Inflammatory macrophage treated with lipopolysaccharide for 1 hour (primary cell): Measurements from ENCODE around the gene DAB1.

Experiments
- DNase-seq, 2 donors: peaks; one replicate each; pipeline ENCODE4 v3.0.0-alpha.2; 2020 to 2022

The DAB1 gene

DNA sequence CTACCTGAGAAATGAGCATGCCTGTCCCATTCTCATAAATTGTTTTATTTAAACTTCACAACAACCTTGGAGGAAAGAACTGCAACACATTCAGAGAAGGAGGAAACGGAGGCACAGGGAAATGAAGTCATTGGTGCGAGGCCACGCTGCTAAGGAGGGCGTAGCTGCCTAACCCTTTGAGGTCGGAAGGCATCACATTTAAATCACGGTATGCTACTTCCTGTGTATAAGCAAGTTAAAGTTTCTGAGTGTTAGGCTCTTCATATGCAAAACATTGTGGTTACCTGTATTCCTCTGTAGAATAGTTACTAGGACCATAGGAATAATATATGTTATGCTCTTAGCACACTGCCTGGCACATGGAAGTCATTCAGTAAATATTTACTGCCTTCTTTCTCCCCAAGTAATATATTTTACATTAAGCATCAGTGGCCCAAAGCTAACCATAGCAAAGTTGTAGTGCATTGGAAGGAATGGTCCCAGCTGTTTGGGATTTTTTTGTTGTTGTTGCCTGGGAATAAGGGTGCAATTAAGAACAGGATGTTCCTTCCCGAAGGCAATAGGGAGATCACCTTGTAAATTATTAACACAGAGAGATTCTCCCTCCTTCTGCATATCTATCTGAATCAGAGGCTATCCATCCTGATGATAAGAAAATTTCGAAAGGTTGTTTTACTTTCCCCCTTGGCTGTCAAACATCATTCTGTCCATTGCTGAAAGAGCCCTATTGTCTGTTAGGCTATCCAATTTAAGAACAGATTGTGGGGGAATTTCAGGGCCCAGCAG, 265.8 kb downstream of the DAB1 start:
- no peak for DNase-seq

DNA sequence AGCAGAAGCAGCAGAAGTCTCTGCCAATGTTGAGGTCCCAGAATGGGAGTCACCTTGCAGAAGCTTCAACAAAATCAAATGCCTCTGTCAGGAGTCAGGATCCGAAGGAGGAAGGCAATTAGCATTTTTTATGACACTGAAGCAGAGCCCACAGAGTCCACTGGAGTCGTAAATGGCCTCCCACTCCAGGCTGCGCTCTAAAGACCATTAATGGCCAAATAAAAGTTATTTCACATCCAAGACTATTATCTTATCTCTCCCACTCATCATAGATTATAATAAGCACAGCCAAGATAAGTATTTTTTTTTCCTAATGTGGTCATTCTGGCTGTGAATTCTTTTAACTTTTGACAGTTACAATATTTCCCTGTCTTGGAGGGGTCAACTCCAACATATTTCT, 267.0 kb downstream of the DAB1 start:
- DNase-seq, result no peak

DNA sequence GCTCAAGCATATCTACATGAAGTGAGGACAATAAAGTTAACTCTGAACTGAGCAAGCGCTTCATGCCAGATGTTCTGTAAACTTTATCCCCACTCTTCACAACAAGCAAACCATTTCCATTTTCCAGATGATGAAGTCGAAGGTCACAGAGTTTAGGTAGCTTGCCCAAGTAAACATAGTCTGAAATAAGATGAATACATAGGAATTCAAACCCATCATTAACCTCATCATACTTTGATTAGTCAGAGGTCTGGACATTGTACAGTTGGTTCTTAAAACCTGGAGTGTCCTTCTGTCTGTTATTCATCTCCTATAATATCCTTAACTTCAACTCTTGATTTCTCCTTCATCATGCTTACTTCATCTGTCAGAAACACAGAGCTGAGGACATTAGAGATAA, 277.8 kb downstream of the DAB1 start:
- DNase-seq, result no peak

DNA sequence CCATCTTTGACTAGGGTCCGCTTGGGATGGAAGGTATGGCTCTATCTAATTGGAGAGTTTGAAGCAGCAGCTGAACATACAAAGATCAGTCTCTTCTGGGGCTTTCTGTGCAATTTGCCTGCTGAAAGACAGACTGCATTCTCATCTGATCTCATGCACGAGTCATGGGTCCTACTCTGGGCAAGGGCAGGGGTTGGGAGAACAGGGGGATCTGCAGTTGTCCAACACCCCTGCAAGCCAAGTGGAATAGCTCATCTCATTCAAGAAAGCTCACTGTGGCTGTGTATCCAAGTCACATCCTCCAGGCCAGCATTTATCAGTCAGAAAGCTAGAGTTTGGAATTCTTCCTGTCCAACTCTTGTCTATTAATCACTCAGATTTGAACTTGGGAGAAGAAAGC, 280.9 kb downstream of the DAB1 start:
- no peak for DNase-seq

DNA sequence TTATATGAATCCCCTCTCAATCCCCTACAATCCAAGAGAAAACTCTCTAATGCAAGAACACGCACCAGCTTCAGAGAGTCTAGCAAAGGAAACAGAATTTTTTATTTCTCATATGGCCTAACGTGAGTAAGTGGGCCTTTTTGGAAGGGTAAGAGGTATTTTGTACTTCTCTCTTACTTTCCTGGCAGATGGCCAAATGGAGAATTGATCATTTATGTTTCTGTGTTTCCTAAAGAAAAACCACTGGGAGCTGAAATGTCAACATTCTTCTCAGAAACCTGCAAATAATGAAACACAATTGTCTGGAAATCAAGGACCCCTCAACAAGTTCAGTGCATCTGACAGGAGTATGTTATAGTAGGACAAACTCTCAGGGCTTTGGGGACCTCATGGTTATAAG, 281.7 kb downstream of the DAB1 start:
- no peak for DNase-seq

DNA sequence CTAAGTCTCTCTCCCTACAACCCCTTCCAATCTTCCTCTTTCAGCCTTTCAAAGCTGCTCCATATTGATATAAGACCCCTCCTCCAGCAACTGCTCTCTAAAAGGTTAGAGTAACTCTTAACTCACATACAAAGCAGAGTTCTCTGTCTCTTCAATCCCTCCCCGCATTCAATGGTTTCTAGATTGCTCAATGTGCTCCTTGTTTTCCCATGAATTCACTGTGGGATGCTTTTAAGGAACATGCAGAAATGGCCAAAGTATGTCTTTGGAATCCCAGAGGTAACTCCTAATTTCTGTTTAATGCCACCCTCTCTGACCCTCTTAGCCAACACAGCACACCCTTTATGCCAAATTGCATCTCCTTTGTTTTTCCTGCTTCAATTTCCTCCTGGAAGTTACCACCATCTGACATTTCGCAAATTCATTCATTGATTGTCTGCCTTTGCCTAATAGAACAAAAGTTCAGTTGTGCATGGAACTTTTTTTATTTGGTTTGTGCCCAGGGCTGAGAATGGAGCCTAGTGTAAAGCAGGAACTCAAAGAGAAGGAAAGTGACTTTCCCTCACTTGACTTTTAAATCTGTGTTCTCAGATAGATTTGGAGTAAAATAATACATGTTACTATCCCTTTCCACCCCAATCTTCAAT, 285.3 kb downstream of the DAB1 start:
- DNase-seq, result no peak

DNA sequence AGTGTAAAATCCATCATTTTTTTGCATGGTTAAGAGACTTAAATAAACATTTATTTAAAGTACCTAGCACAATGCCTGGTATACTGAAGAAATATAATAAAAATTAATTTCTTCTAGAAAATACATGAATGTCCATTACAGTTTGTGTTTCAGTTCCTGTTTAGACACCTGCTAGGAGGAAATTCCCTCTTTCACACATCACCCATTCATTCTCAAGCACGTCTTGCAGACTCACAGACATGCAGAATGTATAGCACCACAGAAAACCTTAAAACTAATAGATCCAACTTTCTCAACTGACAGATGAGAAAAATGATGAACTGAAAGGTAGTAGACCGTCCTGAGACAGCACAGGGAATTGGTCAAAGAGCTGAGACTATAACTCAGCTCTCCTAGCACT, 285.9 kb downstream of the DAB1 start:
- no peak for DNase-seq

DNA sequence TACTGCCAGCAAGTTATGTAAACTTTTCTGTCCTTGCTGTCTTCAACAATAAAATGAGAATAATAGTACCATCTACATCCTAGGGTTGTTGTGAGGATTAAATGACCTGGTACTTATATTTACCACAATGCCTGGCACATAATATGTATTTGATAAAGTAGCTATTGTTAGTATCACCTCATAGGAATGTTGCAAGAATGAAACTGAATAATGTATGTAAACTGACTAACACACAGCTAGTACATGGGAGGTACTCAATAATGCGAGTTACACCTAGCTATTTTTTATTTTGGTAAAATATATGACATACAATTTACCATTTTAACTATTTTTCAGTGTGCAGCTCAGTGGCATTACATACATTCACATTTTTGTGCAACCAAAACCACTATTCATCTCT, 289.1 kb downstream of the DAB1 start:
- DNase-seq, result no peak

DNA sequence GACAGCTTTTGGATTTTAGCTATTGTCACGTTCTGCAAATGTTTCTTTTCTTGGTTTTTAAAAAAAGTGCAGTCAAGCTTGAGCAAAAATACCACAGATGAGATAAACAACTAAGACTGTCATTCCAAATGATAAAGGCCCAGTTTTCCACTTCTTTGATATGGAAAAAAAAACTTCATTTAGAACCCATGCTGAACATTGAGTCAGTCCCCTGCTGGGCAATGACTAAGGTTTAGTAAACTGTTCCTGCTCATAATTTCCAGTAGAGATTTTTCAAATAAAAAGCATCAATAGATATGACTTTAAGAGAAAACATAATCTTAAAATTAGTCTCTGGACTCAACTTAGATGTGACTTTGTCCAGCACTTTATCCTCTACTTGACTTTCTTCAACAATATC, 290.2 kb downstream of the DAB1 start:
- no peak for DNase-seq

DNA sequence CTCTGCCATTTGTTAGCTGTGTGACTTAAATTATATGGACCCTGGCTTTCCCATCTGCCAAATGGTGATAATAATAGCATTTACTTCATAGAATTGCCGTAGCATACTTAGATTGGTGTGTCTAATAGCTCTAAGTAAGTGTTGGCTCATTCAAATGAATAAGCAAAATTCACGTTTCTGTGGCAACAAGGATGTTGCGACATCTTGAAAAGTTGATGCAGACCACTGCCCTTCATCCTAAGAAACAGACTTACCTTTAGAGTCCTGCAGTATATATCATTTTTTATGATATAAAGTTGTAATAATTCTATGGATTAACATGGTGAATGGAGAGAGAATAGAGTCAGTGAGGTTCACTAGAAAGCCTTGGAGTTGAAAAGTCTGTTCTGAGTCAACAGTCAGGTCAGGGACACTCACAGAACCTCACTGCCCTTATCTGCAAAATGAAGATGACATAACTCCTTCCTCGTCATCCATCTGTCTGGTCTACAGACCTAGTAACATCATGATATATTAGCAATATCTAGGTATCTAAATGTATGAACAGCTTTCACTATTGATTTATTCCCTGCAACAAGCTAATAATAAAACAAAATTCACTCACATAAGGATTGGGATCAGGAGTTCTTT, 290.8 kb downstream of the DAB1 start:
- DNase-seq, result no peak

DNA sequence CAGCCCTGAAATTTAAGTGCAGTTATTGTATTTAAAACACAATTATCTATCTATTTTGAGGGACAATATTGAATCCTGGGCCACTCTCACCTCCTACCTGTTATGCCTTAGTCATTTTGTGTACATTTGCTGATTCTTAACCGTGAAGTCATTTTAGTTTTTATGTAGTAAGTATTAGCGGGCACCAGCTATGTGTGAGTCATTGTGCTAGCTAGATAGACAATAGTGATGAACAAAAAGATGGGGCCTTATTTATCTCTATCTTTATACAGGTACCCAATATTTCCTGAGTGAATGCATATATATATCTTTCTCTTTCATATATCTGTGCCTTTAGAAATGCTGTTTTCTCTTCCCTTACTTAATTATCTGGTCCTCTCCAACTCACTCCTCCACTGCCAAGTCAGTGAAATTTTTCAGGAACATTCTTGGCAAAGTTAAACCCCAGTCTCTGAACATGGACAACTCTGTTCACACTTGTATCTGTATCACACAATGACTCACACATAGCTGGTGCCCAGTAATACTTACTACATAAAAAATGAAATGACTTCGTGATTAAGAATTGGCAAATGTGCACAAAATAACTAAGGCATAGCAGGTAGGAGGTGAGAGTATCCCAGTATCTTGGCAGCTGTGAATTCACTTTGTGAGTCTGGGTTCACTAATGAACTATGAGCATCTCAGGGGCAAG, 292.0 kb downstream of the DAB1 start:
- no peak for DNase-seq

DNA sequence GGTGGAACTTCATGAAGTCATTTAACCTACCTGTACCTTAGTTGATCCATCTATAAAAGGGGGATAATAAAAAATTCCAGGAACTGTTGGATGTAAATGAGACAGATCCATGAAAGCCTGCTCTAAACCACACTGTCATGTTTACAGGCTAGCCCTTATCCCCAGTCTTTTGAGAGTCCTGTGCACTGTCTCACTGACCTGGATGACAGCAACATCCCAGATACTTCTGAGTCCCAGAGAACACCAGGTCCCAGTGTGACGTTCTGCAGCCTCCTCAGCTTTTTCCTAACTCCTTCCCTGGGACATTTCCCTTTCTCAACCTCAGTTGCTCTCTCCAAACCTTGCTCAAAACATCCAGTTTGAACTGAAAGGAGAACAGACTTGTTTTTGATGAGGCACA, 292.6 kb downstream of the DAB1 start:
- DNase-seq, result no peak

DNA sequence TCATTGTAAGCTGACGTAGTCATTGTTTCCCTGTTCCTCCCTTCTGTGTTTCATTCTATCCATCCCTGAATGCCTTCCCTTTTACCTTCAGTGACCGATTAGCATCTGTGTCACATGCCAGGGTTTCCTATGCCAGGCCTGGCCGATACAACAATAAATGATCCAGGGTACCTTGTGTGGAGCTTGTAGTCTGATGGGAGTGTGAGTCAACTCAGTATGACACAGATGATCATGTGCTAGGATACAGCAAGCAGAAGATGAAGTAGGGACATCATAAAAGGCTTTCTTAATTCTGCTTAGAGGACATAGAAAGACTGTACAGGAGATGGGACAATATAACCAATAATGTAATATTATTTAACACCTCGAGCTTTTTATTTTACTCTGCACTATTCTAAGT, 294.0 kb downstream of the DAB1 start:
- DNase-seq, result no peak

DNA sequence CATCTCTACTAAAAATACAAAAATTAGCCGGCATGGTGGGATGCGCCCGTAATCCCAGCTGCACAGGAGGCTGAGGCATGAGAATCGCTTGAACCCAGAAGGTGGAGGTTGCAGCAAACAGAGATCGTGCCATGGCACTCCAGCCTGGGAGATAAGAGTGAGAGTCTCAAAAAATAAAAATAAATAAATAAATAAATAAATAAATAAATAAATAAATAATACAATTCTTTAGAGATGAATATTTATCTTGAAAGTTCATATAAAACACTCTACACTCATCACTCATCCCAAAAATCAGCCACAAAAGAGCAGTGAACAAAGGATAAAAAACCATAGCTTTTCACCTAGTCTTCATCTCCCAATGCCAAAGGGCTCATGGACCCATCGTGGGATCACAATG, 295.9 kb downstream of the DAB1 start:
- no peak for DNase-seq

DNA sequence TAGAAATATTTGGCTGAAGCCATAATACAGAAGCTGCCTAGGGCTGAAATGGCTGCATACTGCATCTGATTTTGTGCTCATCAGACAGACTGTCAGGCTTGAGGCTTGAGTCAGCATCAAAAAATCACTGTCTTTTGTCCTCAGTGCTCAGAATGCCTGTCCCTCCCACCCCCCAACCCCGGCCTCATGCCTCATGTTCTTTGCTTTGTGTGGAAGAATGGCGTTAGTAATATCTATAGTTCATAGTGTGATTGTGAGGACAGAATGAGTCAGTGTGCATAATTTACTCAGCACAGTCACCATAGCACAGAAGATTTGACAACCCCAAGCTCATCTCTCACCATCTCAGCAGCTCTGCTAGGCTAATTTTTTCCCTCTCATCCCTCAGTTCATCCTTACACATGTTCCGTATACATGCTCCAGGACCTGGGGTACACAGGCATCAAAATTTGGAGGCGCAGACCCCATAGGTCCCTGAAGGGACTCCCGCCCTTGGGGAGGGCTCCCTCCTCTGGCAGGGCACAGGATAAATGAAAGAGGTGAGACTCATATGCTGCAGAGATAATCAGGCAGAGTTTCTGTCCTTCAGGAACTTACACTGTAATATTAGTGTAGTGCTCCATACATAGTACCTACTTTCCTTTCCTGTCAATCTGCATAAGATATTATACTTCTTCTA, 299.0 kb downstream of the DAB1 start:
- DNase-seq, result no peak

DNA sequence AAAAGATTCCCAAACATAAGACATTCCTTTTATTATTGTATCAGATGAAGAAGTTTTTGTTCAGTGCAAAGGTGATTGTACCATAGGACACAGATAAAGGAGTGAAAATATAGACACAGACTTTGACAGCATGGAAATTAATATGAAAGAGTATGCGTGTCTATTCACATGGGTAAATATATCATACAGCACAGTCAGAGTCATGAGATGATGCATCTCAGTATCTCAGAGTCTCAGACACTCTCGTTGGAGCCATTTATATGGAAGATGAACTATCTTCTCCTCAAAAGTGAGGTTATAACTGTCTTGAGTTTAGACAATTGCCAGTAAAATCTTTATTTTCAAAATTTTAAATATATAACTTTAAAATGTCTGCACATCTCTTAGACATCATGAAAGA, 299.7 kb downstream of the DAB1 start:
- no peak for DNase-seq

DNA sequence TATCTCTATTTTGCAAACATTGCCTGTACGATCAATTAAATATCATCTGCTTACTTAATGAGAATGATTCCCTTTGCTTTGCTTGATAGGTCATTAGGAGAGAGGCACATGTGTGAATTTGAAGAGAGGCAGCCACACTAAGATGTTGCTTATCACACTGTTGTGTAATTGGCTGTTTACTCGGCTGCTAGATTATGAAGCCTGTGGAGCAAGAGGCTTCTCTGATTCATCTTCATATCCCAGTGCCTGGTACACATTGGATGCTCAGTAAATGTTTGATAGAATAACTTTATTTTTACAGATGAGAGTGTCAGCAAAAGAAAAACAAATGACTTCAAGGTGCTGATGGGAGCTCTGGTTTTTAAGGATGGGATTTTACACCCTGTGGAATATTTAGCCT, 301.8 kb downstream of the DAB1 start:
- DNase-seq, result no peak

DNA sequence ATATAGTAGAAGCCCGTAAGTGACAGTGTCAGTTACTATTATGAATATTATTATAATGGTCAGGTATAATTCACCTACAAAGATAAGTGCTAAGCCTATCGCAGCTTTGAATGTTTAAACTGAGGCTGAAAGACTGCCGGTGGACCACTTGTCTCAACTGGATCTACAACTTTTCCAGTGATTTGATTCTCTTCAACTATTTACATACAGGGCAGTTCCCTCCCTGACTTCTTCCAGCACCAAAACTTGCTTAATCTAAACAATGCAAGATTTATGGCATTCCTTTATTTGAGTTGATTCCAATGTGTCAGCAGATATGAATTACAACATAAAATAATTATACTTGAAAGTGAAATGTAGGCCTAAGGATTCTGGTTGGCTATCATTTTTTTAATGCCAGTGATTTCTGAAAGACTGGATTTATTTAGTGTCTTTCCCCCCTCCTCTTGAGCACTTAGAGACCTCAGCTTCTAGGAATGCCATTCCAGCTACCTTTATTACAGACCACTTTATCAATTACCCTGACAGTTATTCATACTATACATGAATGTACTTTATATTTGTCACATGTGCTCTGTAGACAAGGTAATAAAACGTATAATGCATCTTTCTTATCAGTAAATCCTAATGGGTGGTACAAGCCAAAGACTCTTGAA, 304.8 kb downstream of the DAB1 start:
- DNase-seq, result no peak

DNA sequence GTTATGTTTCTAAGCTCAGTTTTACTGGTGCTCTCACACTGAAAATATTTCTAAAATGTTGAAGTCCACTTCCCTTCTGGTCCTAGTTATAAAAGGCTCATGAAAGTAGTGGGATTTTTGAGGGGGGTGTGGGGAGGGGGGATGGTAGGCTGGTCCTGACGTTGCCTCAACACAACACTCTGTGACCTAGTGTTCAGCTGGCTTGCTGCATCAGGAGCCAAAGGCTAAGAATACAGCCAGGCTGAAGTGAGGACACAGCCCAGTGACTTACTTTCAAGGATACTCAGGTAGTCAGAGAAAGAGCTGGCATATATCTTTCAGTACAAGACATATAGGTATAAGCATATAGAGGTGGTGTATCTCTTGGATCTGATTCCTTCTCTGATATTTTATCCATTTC, 306.1 kb downstream of the DAB1 start:
- DNase-seq, result no peak

DNA sequence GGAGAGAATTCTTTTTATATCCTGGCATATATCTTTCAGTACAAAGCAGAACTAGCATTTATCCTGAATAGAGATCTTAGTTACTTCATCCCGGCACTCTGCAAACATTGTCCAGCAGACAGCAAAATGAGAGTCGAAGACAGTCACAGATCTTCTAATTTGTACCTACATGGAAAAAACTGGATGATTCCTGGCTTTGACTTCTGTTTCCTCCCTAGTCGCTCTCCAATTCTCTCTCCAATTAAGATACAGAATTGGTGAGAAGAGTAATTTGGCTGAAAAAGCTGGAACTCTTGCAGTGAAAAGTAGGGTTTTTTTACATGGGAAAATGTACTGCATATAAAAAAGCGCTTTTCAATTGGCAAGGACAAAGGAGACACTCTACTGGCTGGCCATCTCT, 307.0 kb downstream of the DAB1 start:
- DNase-seq, result no peak

DNA sequence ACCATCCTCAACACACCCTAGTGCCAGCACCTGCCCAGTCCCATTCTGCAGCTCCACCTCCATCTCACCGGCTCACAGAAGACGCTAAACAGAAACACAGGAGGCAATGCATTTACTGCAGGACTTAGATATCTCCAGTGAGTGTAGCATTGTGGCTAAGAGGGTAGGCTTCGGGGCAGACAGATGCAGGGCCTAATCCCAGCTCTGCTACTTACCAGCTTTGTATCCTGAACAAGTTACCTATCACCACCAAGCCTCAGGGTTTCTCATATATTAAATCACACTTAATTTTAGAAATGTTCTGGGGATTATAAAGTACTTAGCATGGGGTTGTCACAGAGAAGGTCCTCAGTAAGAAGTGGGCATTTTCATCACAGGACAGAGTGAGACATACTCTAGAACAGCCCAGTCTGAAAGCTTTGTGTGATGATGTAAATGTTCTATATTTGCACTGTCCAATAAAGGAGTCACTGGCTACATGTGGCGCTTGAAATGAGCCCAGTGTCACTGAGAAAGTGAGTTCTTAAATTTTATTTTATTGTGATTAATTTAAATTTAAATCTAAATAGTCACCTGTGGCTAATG, 308.7 kb downstream of the DAB1 start:
- DNase-seq, result no peak

DNA sequence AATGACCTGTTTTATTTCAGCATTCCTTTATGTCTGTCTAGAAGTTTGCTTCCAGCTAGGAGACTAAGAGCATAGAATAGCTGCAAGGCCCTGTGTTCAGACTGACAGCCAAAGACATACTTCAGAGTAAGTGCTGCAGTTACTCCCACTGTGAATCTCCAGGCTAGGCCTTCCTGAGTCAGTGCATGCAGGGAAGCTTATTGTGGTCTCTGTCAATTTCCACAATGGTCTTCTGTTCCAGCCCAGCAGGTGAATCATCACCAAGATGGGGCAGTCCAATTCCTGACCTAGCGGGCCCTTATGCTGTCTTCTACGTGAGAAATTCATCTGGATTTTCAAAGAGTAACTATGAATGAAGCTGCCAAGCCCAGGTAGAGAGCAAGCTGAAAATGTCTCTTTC, 311.7 kb downstream of the DAB1 start:
- no peak for DNase-seq
